OCI-LY7 (cell line): ENCODE data around the gene PARD3. TPM values are rescaled to one million over a fixed set of nuclear protein-coding genes. Genes with fewer than 3 reads are reported as not detected.

ENCODE experiments used
- BruUV-seq: library from RNA; stranded (reverse); fragments of 400-500 nt; replicated peaks from 2 replicates; lab custom pipeline; 2021; lab: Mats Ljungman, UMichigan
- CTCF ChIA-PET: fragments of 300-600 bp; sonication (Branson Sonifier 250); formaldehyde crosslinking; loops from one replicate; lab custom pipeline; 2022; ENCODE audit warnings: antibody characterized with exemption; ENCODE audit not compliant: unreplicated experiment; lab: Charles Lee
- POLR2A ChIA-PET: fragments of 300-600 bp; sonication (Branson Sonifier 250); formaldehyde crosslinking; loops from one replicate; lab custom pipeline; 2022; ENCODE audit warnings: antibody characterized with exemption; lab: Charles Lee
- DNase-seq: peaks from one replicate; pipeline ENCODE4 v3.0.0-alpha.2; 2015; ENCODE audit warnings: low spot score
- H2AFZ ChIP-seq: fragments of 200-600 bp; sonication (generic), shearing (Covaris generic); 2 replicates; pipeline ENCODE4 v1.6.1; 2014; ENCODE audit warnings: mild to moderate bottlenecking, antibody characterized with exemption, low read length, moderate library complexity
- H3K27ac ChIP-seq: fragments of 200-600 bp; sonication (generic); 2 replicates; pipeline ENCODE4 v1.5.1; 2014; ENCODE audit warnings: mixed run types, low read depth, mild to moderate bottlenecking, moderate library complexity, low read length, inconsistent platforms; ENCODE audit not compliant: poor library complexity, severe bottlenecking
- H3K36me3 ChIP-seq: fragments of 200-600 bp; sonication (generic); 2 replicates; pipeline ENCODE4 v1.6.1; 2014; ENCODE audit warnings: mild to moderate bottlenecking, antibody characterized with exemption, low read length, moderate library complexity, mixed read lengths; ENCODE audit not compliant: insufficient read depth
- H3K4me1 ChIP-seq: fragments of 200-600 bp; sonication (generic); 2 replicates; pipeline ENCODE4 v1.5.1; 2014; ENCODE audit warnings: mild to moderate bottlenecking, low read length; ENCODE audit not compliant: insufficient read depth, poor library complexity, severe bottlenecking
- H3K4me2 ChIP-seq: fragments of 200-600 bp; sonication (generic); 2 replicates; pipeline ENCODE4 v1.6.1; 2014; ENCODE audit warnings: mild to moderate bottlenecking, low read length
- H3K4me3 ChIP-seq: fragments of 200-600 bp; sonication (generic); 2 replicates; pipeline ENCODE4 v1.5.1; 2014; ENCODE audit warnings: mild to moderate bottlenecking, low read depth, low read length; ENCODE audit not compliant: poor library complexity, severe bottlenecking
- H3K79me2 ChIP-seq: fragments of 200-600 bp; sonication (generic); 2 replicates; pipeline ENCODE4 v1.6.1; 2016; ENCODE audit warnings: low read depth, mild to moderate bottlenecking, low read length, moderate library complexity, mixed read lengths; ENCODE audit not compliant: insufficient read depth
- H3K9me2 ChIP-seq: fragments of 200-600 bp; sonication (generic); 2 replicates; pipeline ENCODE4 v1.6.1; 2016; ENCODE audit warnings: mild to moderate bottlenecking, low read length, mixed read lengths; ENCODE audit not compliant: insufficient read depth
- H3K9me3 ChIP-seq: fragments of 200-600 bp; sonication (generic); 2 replicates; pipeline ENCODE4 v1.6.1; 2014; ENCODE audit warnings: mild to moderate bottlenecking, mixed run types, low read length, mixed read lengths
- H4K20me1 ChIP-seq: fragments of 200-600 bp; sonication (generic); 2 replicates; pipeline ENCODE4 v1.6.1; 2014; ENCODE audit warnings: mild to moderate bottlenecking, antibody characterized with exemption, low read length, moderate library complexity, mixed read lengths; ENCODE audit not compliant: insufficient read depth
- EZH2phosphoT487 ChIP-seq: fragments of 200-600 bp; sonication (generic); IDR thresholded peaks from 2 replicates; pipeline ENCODE4 v1.6.1; 2018; ENCODE audit warnings: low read depth, borderline replicate concordance, mild to moderate bottlenecking, mixed run types, antibody characterized with exemption, low read length, moderate library complexity, mixed read lengths
- intact Hi-C: fragments of 100-400 bp; cut with micrococcal nuclease; formaldehyde crosslinking; loops from one replicate; pipeline ENCODE4 v1.10.0; 2022; ENCODE audit not compliant: unreplicated experiment
- total RNA-seq, 2 experiments: library from RNA; depleted of rRNA in 1 of 2; stranded (reverse); fragments of >200 nt in 1 of 2; shearing (Covaris generic) in 1 of 2; gene quantifications; 2 replicates each; pipeline ENCODE4 v1.2.3, GENCODE V29; 2014 to 2022
- TF ChIP-seq, protein P1 (sequence below): fragments of 200-600 bp; sonication (generic); conservative IDR thresholded peaks from 2 replicates; pipeline ENCODE4 v1.5.1; 2014; ENCODE audit warnings: mild to moderate bottlenecking, antibody characterized with exemption, low read length, moderate library complexity, mixed read lengths

PARD3 gene
- total RNA-seq, 2 experiments from 2014 or later = not detected

GRCh38 chr10:34131152-34131551 lies 683.9 kb downstream of the PARD3 start:
- no peaks in the 10 kb centered on the region for H3K9me2 ChIP-seq
- no peaks in the 10 kb centered on the region for H3K36me3 ChIP-seq
- H3K4me3 ChIP-seq = no peak overlapping the region
- H2AFZ ChIP-seq = no peak overlapping the region
- ChIA-PET POLR2A (no interaction called here), CTCF (no interaction called here)
- TF ChIP-seq, protein P1, sequence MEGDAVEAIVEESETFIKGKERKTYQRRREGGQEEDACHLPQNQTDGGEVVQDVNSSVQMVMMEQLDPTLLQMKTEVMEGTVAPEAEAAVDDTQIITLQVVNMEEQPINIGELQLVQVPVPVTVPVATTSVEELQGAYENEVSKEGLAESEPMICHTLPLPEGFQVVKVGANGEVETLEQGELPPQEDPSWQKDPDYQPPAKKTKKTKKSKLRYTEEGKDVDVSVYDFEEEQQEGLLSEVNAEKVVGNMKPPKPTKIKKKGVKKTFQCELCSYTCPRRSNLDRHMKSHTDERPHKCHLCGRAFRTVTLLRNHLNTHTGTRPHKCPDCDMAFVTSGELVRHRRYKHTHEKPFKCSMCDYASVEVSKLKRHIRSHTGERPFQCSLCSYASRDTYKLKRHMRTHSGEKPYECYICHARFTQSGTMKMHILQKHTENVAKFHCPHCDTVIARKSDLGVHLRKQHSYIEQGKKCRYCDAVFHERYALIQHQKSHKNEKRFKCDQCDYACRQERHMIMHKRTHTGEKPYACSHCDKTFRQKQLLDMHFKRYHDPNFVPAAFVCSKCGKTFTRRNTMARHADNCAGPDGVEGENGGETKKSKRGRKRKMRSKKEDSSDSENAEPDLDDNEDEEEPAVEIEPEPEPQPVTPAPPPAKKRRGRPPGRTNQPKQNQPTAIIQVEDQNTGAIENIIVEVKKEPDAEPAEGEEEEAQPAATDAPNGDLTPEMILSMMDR = no peak
- no peak for TF ChIP-seq EZH2phosphoT487
- BruUV-seq = no TSS peak
- H3K4me2 ChIP-seq = no peak overlapping the region
- intact Hi-C loops = no loop called here
- H3K79me2 ChIP-seq = no peaks in the 10 kb centered on the region
- H4K20me1 ChIP-seq = no peaks in the 10 kb centered on the region
- H3K9me3 ChIP-seq = no peaks in the 10 kb centered on the region
- no peak for DNase-seq
- H3K4me1 ChIP-seq = no peaks in the 10 kb centered on the region
- H3K27ac ChIP-seq = no peak overlapping the region

GRCh38 chr10:34127676-34128075 lies 687.4 kb downstream of the PARD3 start:
- DNase-seq = no peak
- Histone ChIP-seq H3K4me3 (no peak overlapping the region), H3K27ac (no peak overlapping the region), H2AFZ (no peak overlapping the region), H3K9me3 (no peaks in the 10 kb centered on the region), H3K9me2 (no peaks in the 10 kb centered on the region), H3K4me1 (no peaks in the 10 kb centered on the region), H3K4me2 (no peak overlapping the region), H4K20me1 (no peaks in the 10 kb centered on the region), H3K36me3 (no peaks in the 10 kb centered on the region), H3K79me2 (no peaks in the 10 kb centered on the region)
- ChIA-PET CTCF (no interaction called here), POLR2A (no interaction called here)
- intact Hi-C loops = no loop called here
- no TSS peak for BruUV-seq
- TF ChIP-seq, protein P1 = no peak
- no peak for TF ChIP-seq EZH2phosphoT487

GRCh38 chr10:34126371-34127151 lies 688.5 kb downstream of the PARD3 start:
- no peaks in the 10 kb centered on the region for H3K9me3 ChIP-seq
- H3K27ac ChIP-seq = no peak overlapping the region
- BruUV-seq = no TSS peak
- H2AFZ ChIP-seq = no peak overlapping the region
- no peak for DNase-seq
- H3K4me1 ChIP-seq = no peaks in the 10 kb centered on the region
- TF ChIP-seq, protein P1 = no peak
- no peak for TF ChIP-seq EZH2phosphoT487
- POLR2A ChIA-PET = interaction anchor here (0.5 to 0.7 kb wide), 2 partner anchors 16 to 634 kb away, joined by 6 to 8 read pairs; no protein-coding TSS in a partner anchor
- H3K4me3 ChIP-seq = no peak overlapping the region
- no peaks in the 10 kb centered on the region for H3K36me3 ChIP-seq
- H4K20me1 ChIP-seq = no peaks in the 10 kb centered on the region
- no peaks in the 10 kb centered on the region for H3K79me2 ChIP-seq
- H3K4me2 ChIP-seq = no peak overlapping the region
- no peaks in the 10 kb centered on the region for H3K9me2 ChIP-seq
- CTCF ChIA-PET = no interaction called here
- intact Hi-C loops = no loop called here
